Hematopoietic multipotent progenitor cell treated with erythropoietin and hydrocortisone succinate and interleukin-3 and kit ligand, for 6 days (in vitro differentiated cells): ENCODE results near the gene RANBP10.

Source experiments
- DNase-seq: peaks from one replicate; pipeline ENCODE4 v3.0.0-alpha.2; 2015

RANBP10 gene

DNA sequence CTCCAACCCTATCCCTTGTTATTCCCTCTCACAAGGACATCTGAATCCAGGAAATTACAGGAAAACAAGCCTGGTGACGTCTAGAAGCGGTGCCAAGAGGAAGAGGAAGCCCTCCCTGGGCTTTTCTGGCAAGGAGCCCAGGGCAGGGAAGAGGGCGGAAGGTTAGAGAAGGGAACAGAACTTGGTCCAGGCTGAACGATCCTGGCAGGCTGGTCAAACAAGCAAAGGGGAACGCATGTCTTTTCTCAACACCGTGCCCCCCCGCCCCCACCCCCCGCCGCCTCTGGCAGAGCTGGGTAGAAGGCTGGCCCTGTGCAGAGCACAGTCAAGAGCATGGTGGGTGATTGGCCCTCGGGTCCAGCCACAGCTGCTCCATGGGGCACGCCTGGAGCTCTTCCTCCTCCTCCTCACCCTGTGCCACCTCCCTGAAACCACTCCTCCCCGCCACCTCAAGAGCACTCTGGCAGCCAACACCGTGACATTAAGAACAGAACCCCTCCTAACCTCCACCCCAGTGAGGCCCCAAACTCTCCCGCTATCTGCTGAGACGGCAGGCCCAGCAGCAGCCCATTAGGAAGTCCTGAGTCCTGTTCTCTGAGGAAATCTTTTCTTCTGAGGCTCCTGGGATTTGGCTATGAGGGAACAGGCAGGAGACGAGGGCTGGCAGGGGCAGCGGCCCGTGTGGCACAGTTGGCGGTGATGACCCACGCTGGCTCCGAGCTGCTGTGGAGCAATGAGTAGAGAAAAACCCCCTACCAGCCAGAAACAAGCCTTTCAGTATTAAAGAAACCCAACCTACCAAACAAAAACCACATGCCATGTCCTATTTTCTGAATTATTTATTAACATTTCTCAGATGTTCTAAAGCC is 132.4 kb downstream of the RANBP10 start:
- peak; percentile 81 for DNase-seq
